Medulla oblongata (tissue), 1 donor: ENCODE results near the gene ZNF317.
A peak's percentile ranks its signal among the peaks of the same experiment; 100 is the strongest.

Experiments used
- DNase-seq: peaks from one replicate; pipeline ENCODE4 v3.0.0-alpha.2; 2015; ENCODE audit errors: extremely low spot score

Gene ZNF317

GRCh38 chr19:9140159-9140874 is at the start of gene ZNF317:
Gene ZNF317 (plus strand): TSS chr19:9140397. CDS start chr19:9156017, 15,620 bp downstream.
- peak; percentile 98 for DNase-seq

DNA sequence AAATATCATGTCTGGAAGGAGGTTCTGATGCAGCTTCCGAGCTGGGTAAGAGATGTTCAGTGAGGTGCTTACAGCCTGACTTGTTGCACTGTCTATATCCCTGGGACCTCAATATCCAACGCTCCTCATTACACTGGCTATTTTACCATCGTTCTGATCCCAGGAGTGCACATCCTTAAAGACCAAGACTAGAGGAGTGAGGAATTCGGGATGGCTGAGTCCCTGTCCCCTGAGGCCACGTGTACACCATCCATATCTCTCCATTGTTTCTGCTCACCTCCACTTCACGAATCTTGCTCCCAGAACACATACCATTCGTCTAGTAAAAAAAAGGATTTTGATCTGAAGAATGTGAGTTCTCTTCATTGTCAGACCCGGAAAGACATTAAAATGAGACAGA is 32.8 kb upstream of the ZNF317 start, which contains the start of gene OR7G2:
Gene OR7G2 (minus strand): TSS at position 101 of the 400 bp plus-strand sequence. CDS start 4,232 bp downstream, outside the sequence.
- no peak for DNase-seq

DNA sequence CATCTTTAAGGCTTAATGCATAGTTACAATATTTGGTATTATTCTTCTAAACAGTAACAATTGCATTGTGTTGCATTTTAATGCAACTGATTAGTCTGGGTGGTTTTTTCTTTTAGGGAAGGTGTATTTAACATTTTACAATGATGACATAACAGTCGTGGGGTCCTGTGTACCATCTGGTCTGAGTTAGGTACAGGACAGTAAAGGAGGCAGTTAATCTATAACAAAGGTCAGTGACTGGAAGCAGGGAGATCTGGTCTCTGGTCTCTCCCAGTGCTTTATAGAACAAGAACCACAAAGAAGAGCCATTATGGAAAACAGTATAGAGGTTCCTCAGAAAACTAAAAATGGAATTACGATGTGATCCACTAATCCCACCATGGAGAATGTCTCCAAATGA is 30.2 kb upstream of the ZNF317 start:
- no peak for DNase-seq

- DNase-seq, result no peak
Measured at GRCh38 chr19:9115307-9115813, 24.8 kb upstream of the ZNF317 start, which contains the start of gene OR7G1. Gene OR7G1 (minus strand): TSS chr19:9115763. CDS start chr19:9115763, 0 bp downstream.

DNA sequence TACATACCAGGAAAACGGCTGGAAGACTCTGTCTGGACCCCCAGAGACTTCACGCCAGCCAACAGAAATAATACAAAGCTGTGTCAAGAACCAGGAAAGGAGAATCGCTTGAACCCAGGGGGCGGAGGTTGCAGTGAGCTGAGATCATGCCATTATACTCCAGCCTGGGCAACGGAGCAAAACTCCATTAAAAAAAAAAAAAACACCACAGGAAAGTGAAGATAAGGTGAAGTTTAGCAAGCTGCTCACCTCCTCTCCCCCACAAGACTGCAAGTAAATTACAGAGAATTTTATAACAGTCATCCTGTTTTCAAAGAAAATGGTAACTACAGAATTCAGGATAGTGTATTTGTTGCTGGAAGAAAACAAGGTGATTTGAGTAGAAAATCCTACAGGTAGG is 23.6 kb upstream of the ZNF317 start:
- DNase-seq, result no peak

GRCh38 chr19:9126900-9127405 is 13.2 kb upstream of the ZNF317 start, which contains the start of gene OR7G3:
Gene OR7G3 (minus strand): TSS chr19:9126950. CDS start chr19:9126950, 0 bp downstream.
- no peak for DNase-seq

DNA sequence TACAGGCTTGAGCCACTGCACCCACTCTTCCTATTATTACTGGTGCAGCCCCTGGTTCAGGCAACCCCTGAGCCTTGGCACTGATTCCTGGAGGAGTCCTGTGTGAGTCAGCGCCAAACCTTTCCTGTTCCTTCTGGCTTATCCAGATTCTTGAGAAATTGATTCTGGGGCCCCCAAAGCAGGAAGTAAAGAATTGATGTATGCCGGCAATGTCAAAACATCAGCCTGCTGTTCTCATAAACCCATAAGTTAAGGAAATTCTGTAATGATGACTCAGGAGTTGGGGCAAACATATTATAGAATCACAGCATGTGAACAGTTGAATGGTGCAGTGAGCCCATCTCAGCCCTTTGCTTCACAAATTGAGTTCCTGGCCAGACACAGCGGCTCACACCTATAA is 12.0 kb upstream of the ZNF317 start:
- no peak for DNase-seq

DNA sequence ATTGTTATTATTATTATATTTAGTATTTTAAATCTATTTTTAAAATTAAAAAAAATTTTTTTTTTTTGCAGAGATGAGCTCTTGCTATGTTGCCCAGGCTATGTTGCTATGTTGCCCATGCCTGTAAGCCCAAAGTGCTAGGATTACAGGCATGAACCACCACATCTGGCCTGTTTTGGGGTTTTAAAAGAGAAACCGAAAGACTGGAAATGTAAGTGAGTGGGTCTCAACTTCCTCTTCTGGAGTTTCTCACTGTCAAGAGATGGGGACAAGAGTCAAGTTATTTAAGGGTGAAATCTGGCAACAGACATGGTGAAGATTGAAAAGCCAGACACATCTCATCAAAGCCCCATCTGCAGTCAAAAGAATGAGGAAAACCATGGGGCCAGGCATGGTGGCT is 9.2 kb upstream of the ZNF317 start:
- DNase-seq, result peak; percentile 13

DNA sequence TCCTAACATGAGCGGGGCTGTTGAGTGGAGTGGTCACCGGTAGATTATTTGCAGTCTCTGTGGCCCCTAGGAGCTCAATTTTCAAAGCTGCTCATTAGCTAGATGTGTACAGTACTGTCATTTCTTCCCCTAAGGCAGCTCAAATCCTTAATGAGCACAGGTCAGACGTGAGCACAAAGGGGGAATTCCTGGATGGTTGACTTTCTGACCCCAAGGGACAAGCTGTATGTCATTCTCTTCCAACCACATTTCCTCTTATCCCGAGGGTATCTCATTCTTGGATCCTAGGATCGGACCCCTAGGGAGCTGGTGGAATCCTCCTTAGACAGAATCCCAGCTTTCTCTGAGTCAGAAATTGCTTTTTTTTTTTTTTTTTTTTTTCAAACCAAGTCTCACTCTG is 7.8 kb upstream of the ZNF317 start:
- DNase-seq, result no peak

- no peak for DNase-seq
Measured at GRCh38 chr19:9139609-9140158, 513 bp upstream of the ZNF317 start.

DNA sequence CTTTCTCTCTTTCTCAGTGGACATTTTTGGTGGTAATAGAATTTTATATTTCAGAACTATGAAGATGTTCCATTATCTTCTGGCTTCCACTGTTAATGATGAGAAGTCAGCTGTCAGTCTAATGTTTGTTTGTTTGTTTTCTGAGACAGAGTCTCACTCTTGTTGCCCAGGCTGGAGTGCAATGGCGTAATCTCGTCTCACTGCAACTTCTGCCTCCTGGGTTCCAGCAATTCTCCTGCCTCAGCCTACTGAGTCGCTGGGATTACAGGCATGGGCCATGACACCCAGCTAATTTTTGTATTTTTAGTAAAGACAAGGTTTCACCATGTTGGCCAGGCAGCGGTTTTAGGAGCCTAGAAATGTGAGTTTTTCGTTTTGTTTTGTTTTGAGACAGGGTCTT is 4.7 kb downstream of the ZNF317 start:
- no peak for DNase-seq

- DNase-seq, result no peak
Measured at GRCh38 chr19:9146882-9147281, 6.7 kb downstream of the ZNF317 start.

DNA sequence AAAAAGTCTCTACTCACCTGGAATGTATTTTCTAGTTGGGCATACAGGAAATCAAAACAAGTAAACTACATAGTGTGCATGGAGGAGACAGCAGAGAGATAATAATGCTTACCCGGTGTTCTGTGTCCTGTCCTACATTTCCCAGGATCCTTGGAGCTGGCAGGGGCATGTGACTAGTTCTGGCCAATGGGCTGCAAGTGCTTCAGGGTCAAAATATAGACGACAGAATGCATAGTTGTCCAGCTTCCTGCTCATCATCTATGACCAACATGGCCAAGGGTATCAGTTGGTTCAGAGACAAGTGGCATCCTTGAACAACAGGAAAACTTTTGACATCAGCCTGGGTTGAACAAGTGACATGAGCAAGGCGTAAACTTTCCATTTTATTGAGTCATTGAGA is 8.5 kb downstream of the ZNF317 start:
- DNase-seq, result no peak

GRCh38 chr19:9149997-9150396 is 9.8 kb downstream of the ZNF317 start:
- DNase-seq, result no peak

GRCh38 chr19:9150650-9151049 is 10.5 kb downstream of the ZNF317 start:
- no peak for DNase-seq

DNA sequence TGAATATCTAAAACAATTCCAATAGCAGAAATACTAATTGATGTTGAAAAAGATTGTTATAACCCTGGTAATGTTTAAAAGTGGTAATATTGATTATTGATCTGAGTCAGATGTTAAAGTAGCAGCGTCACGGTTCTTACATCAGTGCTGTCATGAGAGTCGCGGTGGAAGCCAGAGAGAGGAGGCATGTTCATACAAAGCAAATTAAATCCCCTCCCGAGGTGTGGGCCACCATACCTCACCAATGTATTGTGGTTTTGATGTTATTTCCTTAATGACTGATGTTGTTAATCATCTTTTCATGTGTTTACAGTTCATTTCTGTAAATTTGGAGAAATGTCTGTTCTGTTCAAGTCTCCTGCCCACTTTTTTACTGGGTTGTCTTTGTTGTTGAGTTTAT is 11.2 kb downstream of the ZNF317 start:
- DNase-seq, result no peak

GRCh38 chr19:9155591-9155990 is 15.4 kb downstream of the ZNF317 start:
- no peak for DNase-seq

DNA sequence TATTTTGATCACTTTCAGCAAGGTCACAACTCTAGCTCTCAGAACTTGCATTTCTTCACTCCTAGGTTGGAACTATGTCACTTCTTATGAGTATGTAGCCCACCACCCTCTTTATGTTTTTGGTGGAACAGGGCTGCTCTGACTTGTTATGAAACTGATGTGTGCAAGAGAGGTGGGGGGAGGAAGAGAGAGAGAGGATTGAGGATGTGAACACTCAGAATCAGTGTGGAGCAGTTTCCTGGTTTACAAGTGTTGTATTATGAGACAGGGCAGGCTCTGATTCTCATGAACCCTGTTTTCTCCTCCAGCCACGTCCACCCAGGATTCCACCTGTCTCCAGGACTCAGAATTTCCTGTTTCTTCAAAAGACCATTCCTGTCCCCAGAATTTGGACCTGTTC is 16.1 kb downstream of the ZNF317 start:
- DNase-seq, result no peak

DNA sequence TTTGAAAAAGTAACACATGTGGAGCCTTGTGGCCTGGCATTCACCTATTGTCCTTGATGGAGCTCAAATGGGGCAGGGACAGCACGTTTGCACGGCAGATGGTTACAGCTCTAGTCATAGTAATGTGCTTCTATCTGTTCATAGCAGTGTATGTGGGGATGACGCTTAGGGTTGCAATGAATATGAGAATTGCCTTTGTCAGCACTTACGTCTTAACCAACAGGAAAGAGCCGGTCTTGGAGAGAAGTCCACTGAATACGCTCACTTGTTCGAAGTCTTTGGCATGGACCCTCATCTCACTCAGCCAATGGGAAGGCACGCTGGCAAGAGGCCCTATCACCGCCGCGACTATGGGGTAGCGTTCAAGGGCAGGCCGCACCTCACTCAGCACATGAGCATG is 19.7 kb downstream of the ZNF317 start:
- DNase-seq, result no peak

- DNase-seq, result no peak
Measured at GRCh38 chr19:9161427-9161826, 21.2 kb downstream of the ZNF317 start.

- no peak for DNase-seq
Measured at GRCh38 chr19:9165261-9165660, 25.1 kb downstream of the ZNF317 start.

- DNase-seq, result peak; percentile 9
Measured at GRCh38 chr19:9166846-9167245, 26.6 kb downstream of the ZNF317 start.

GRCh38 chr19:9171393-9171991 is 31.3 kb downstream of the ZNF317 start:
- no peak for DNase-seq
